DMS53 treated with DMSO at 0.1 percent for 48 hours (cell line): ENCODE results near the gene ZNF200.
"Not testable (repeated sequence)": the region's sequence is repeated elsewhere in the genome, so short reads cannot be mapped to it uniquely, and the experiment has no call there.

Experiments used
- DNase-seq: peaks from one replicate; lab custom pipeline; 2025; ENCODE audit not compliant: unreplicated experiment; lab: John Stamatoyannopoulos, UW

The ZNF200 gene

GRCh38 chr16:3202903-3203539 is 31.9 kb downstream of the ZNF200 start:
- no peak for DNase-seq

DNA sequence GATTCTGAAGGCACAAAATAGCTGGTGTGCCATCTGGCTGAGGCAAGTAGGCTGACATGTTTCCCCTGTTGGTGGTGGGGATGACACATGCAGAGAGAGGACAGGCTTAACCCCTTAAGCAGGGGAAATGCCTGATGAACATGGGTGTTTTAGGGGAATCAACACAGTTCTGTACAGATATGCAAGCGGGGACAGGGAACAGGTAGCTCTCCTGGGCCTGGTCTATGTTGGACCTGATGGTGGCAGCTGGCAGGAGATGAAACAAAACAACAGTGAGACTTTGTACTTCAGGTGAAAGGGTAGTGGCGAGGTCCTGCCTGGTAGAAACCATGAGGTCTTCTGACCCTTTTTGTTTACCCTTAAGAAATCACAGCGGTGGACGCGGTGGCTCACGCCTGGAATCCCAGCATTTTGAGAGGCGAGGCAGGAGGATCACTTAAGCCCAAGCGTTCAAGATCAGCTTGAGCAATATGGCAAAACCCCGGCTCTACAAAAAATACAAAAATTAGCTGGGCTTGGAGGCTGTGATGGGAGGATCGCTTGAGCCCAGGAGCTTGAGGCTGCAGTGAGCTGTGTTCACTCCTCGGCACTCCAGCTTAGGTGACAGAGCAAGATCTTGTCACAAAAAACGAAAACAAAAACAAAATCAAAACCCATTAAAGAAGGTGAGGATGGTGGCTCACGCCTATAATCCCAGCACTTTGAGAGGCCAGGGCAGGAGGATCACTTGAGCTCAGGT is 36.5 kb downstream of the ZNF200 start:
- no peak for DNase-seq

DNA sequence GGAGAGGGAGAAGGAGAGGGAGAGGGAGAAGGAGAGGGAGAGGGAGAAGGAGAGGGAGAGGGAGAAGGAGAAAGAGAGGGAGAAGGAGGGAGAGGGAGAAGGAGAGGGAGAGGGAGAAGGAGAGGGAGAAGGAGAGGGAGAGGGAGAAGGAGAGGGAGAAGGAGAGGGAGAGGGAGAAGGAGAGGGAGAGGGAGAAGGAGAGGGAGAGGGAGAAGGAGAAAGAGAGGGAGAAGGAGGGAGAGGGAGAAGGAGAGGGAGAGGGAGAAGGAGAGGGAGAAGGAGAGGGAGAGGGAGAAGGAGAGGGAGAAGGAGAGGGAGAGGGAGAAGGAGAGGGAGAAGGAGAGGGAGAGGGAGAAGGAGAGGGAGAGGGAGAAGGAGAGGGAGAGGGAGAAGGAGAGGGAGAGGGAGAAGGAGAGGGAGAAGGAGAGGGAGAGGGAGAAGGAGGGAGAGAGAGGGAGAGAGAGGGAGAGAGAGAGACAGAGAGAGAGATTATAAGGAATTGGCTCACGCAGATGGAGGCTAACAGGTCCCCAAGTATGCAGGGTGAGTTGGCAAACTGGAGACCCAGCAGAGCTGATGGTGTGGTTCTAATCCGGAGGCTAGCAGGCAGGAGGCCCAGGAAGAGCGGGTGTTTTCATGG is 37.1 kb downstream of the ZNF200 start:
- DNase-seq: not testable (repeated sequence)

GRCh38 chr16:3195975-3196374 is 39.0 kb downstream of the ZNF200 start:
- DNase-seq: no peak

DNA sequence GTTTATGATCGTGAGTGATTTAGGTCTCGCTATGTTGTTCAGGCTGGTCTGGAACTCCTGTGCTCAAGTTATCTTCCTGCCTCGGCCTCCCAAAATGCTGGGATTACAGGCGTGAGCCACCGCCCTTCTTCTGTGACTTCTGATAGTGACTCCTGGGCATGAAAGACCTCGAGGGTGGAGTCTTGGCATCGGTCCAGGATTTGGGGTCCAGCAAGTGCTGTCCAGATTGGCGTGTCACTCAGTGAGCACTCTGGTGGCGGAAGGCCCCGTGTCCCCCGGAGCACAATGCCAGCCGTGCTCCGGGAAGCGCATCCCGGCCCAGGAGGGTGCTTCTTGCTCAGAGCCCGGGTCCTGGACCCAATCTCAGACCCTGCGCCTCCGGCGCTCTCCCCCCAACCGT is 40.2 kb downstream of the ZNF200 start:
- no peak for DNase-seq

DNA sequence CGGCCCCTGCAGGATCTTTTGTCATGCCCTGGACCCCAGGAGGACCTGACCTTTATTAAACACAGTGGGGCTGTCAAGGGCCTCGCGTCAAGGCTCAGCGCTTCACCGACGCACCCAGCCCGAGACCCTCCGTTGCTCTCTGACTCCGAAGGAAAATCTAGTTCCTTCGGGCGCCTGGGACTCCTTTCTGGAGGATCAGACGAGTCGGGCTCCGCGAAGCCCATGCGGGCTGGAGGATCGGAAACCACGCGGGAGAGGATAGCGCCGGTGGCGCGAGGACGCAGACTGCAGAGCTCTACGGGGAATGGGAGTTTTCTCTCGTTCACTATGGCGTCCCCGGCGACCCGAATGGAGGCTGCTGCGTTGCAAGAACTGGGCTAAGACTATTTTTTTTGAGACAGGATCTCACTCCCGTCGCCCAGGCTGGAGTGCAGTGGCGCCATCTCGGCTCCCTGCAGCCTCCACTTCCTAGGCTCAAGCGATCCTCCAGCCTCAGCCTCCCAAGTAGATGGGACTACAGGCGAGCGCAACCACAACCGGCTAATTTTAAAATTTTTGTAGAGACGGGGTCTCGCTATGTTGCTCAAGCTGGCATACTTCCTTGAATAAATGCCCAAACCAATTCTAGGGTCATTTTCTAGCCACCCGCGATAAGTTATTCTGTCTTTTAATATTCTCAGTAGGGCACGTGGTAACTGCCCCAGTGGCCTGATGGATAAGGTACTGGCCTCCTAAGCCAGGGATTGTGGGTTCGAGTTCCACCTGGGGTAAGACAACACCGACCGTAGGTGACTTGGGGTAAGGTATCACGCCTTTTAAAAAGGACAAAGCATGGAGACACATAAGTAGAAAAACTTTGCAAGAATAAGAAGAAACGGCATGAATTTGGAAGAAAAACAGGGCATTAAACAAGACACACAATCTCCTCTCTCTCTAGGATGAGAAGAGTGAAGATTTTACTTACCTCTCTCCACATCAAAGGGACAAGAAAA is 41.4 kb downstream of the ZNF200 start:
- no peak for DNase-seq

DNA sequence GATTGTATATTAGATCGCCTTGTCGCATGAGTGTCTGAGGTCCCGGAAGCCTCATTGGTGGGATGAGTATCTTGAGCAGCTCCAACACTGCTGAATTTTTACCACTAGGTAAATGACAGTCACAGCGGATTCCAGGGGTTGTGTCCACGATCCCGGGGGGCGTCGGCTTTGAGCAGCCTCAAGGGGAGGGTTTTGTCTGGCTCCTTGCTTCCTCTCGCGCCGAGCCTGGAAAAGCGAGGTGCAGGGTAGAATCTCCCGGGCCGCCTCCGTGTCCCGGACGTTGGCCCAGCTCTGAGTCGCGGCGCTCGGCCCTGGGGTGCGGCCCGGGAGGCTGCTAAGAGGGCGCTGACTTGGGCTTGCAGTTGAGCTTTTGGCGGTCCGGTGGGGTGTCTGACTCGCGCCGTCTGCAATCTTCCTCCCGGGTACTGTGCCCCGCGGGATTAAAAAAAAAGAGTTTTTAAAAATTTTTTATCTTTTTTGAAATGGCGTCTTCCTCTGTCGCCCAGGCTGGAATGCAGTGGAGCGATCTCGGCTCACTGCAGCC is 42.4 kb downstream of the ZNF200 start:
- DNase-seq: no peak

DNA sequence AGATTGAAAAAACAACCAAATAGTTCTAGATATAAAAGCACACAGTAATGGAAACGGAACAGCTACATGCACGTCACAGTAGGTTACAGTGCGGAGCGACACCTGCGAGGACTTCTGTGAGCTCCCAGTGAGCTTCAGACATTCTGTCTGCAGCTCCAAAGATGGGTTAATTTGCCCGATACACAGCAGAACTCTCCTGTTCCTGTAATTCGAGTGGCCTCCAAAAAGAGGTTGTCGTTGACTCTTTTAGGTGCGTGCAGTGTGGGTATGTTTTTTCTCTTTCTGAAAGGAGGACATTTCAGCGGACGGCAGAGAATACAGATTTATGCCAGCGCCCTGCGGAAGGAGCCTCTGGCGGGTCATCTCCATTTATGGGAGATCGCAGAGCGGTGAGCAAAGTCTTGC is 44.0 kb downstream of the ZNF200 start:
- peak; percentile 72 for DNase-seq

GRCh38 chr16:3189869-3190268 is 45.1 kb downstream of the ZNF200 start:
- no peak for DNase-seq

- peak; percentile 50 for DNase-seq
Observed at GRCh38 chr16:3188925-3189825, 45.8 kb downstream of the ZNF200 start.

DNA sequence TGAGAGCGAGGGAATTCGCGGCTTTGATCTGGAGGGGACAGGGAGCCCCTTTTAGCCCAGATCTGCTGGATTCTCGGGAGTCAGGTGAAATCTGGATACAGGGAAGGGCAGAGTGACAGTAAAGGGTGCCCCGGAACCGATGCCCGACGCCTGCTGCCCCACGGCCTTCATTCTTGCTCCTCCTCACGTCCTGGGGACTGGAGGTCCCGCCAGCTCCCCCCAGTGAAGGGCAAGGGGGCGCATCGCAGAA is 46.4 kb downstream of the ZNF200 start:
- DNase-seq: no peak

DNA sequence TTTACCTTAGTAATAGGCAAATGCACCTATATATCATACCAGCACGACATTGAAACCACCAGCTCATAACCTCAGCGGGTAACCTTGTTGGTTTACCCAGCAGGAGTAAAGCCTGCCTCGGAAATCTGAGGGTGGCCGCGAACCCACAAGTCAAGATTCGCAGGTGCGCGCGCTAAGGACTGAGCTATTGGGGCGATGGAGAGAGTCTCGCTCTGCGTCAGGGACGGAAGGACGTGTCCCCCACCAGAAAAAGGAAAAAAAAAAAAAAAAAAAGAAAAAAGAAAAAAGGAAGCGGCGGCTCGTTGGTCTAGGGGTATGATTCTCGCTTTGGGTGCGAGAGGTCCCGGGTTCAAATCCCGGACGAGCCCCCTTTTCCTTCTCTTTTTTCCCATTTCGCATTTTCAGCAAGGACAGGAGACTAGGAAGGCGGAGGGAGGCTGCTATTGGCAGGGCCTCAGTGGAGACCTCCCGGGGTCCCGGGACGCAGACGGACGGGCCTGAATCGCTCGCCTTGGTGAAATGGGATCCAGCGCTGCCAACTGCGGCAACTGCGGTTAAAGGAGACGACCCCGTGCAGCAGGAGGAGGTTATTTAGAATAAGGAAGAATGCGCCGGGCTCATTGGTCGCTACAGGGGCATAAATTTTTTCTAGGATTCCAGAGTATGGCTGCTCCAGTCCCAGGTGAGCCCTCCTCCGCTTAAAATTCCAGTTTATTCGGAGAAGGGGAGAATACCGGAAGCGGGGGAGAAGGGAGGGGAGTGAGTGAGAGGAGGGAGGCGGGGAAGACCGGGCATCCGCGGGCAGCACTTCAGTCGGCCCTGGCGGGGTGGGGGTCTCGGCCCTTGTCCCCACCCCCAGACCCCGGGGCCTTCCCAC is 46.9 kb downstream of the ZNF200 start, which contains the start of gene OR1F1:
Gene OR1F1, plus strand, starts transcription at position 407 of the 877 bp plus-strand sequence.
- DNase-seq: peak; percentile 28

- no peak for DNase-seq
Observed at GRCh38 chr16:3186946-3187690, 47.8 kb downstream of the ZNF200 start.

DNA sequence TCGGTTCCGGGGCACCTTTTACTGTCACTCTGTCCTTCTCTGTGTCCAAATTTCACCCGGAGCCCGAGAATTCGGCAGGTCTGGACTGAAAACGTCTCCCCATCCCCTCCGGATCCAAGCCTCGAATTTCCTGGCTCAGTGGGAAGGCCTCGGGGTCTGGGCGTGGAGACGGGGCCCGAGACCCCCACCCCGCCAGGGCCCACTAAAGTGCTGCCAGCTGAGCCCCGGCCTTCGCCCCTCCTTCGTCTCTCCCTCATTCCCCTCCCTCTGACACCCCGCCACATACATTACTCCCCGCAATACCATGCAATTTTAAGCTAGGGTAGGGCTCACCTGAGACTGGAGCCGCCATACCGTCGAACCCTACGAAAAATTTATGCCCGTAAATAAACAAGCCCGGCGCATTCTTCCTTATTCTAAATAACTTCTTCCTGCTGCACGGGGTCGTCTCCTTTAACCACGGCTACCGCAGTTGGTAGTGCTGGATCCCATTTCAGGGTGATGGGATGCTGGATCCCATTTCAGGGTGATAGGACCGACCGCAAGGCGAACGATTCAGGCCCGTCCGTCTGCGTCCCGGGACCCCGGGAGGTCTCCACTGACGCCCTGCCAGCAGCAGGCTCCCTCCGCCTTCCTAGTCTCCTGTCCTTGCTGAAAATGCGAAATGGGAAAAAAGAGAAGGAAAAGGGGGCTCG is 51.4 kb downstream of the ZNF200 start:
- DNase-seq: no peak

GRCh38 chr16:3182608-3183444 is 52.1 kb downstream of the ZNF200 start:
- peak; percentile 40 for DNase-seq

- DNase-seq: not testable (repeated sequence)
Observed at GRCh38 chr16:3182293-3182607, 52.7 kb downstream of the ZNF200 start.

- no peak for DNase-seq
Observed at GRCh38 chr16:3180445-3180878, 54.5 kb downstream of the ZNF200 start.
